HG03378 (cell line): ENCODE measurements around the gene EYS.
"Not testable (repeated sequence)": the region's sequence is repeated elsewhere in the genome, so short reads cannot be mapped to it uniquely, and the experiment has no call there.

ENCODE experiments used
- ATAC-seq: cut with Tn5 transposase; IDR thresholded peaks from one replicate; pipeline ENCODE4 v1.9.1; 2021; ENCODE audit warnings: mild to moderate bottlenecking, moderate library complexity; ENCODE audit not compliant: unreplicated experiment

EYS gene

DNA sequence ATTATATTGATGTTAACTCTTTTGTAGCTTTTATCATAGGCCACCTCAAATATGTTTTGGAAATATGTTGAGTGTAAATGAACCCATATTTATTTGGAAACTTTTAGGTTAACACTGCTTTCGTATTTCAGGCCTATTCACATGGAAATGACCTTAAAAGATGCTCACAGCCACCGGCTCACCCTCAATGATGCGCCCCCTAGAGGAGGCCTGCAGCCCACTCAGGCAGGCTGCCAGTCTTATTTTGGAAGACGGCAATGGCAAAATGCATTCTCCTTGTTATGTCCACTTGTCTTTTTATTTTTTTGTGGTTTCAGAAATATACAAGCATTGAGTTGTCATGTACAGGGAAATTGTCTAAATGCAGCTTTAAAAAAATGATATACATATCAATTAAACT is 1201.7 kb downstream of the EYS start:
- no peak for ATAC-seq

DNA sequence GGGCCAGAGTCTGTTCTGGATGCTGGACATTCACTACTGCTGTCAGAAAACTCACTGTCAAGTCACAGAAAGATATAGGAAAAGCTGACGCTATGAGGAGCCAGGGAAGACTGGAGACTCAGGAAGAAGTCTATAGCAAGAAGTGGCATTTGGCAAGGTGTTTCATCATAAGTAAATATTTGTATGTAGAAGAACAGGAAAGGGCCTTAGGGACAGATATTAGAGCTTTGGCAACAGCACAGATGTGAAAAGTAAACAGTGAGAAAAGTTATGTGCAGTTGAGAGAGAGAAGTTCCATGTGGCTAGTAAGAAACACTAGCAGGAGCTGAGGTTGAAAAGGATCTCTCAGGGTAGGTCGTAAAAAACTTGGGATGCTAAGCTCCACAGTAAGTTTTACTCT is 1202.5 kb downstream of the EYS start:
- ATAC-seq = no peak

DNA sequence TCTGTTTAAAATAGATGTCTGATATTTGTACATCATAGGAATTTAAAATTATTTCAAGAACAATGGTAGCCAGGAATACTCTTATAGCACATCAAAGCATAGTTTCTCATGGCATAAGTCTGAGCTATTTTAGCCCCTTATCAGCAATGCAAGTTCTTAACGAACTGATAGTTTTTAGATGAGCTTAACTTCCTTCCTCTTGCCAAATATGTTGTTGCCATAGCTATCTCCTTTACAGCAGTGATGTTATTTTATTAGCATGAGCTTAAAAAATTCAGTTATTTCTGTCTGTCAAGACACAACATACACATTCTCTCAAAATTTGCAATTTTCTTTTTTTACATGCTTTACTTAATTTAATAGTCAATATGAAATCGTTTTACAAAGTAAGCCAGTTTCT is 1204.2 kb downstream of the EYS start:
- ATAC-seq = no peak

DNA sequence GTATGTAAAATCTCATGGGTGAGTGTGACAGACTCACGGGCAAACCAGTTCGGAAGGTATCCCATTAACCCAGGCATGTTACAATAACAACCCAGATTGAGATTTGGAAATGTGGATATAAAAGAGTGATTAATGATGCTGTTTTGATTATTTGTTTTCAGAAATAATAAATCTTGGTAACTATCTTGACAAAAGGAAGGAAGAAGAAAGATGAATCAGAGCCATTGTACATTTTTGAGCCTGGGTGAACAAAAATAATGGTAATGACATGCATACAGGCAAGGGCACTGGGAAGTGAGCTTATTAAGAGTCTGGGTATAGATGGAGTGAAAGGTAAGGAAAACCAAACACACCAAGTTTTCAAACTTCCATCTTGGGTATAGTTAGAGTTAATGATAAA is 1209.4 kb downstream of the EYS start:
- no peak for ATAC-seq

DNA sequence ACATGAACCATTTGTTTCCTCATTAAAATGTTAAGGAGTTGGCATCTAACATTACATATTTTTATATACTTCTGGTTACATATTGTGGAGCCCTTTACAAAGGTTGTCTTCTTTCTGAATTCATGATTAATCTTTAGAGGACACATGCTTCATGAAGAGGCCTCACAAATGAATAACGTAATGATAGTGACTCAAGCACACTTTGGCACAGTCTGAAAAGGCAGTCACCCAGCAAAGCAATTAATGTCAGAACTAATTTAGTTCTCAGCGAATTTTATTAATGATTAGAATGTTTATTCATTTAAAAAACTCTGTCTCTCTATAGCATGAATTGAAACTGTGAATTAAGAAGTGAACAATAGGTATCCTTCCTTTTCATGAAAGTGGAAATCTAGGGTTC is 1217.3 kb downstream of the EYS start:
- no peak for ATAC-seq

DNA sequence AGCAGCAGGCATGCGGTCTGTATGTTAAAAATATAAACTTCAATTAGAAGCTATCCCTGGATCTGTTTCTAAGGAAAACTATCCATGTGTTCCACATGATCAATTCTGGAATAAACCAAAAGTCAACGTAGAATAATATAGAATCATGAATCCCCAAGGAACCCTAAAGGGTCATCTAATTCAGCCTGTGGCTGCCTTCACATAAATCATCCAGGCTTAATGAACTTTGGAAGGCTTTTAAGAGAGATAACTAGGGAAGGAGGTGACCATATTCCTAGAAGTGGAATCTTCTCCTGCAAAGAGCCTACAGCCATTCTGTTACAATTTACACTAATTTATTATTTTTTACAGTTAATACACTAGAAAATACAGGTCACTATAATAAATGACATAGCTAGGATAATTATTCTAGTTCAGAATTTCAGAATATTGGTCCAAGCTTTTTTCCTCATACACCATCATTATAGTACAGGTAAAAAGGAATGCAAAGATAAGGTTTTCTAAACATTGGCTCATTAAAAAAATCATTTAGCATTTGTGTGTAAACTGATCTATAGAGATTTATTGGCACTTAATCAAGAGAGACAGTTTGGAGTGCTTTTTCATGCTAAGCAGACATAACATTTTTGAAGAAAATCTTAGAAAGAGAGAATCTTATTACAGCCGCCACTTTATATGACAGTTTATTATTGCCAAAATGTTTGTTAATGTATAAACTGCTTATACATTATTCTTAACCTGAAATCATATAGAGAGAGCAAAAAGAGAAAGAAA is 1220.3 kb downstream of the EYS start:
- no peak for ATAC-seq

DNA sequence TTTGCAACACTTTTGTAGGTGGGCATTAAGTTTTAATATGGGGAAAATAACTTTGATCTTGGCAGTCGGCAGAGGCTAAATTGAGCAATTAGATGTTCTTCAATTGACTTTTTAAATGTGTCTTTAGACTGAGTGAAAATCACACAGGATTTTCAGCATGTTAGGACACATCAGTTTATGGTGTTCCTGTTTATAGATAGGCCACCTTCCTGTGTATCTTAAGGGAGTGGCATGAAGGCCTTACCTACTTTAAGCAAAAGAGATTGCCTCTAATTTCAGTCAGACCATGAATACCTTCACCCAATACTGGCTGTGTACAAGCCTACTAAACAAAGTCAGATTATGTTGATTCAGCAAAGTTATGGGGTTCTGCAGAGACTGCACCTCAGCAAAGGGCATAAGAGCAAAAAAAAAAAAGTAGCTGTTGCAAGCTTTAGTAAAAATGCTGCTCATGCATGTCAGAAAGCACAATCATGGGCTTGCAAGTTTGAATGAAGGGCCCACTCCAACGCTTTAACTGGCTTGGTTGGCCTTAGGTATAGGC is 1223.0 kb downstream of the EYS start:
- ATAC-seq = no peak

DNA sequence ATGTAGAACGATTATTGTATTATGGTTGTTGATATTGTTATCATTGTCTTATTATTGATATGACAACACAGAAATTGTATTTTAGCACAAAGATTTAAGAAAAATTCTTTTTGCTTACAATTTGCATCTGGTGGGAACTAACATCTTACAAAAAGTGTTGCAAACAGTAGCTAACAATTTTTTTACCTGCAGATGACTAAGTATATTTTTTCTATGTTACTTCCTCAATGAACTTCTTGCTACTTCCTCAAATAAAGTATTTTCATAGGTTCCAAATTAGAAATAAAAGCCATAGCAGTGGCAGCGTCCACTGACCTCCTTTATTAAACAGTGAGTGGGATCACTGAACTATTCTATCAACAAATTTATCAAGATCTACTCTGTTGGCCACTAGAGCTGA is 1224.4 kb downstream of the EYS start:
- no peak for ATAC-seq

DNA sequence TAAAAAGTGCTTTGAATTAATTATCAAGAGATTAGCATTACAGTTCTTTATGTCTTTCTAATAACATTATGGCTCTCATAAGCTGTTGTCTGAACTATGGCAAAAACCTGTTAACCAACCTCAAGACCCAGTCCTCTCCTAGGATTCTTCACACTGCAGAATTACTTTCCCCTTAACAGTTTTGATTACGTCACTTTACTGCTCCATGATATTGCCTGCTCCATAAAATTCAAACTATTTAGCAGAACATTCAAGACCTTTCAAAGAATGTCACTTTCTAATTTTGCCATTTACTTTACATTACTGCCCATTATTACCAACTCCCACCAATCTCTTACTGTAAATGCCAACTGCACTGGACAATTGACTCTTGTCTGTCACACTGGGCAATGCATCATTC is 1227.9 kb downstream of the EYS start:
- no peak for ATAC-seq

DNA sequence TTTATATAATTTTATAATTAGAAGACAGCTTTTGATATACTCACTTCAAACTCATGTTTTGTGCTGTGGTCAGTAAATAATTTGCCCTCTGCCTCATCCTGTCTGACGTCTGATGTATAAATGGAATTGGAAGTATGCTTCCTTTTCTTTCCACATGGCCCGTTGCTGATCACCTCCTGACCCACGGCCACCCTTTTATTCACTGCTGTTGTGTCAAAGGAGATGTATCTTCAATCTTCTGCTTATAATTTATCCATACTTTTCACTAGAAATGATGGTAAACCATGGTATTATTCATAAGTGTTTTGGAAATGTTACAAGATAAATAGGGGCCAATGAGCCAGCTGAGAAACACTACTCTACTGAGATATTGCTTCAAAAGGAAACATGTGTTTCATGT is 1229.6 kb downstream of the EYS start:
- no peak for ATAC-seq

DNA sequence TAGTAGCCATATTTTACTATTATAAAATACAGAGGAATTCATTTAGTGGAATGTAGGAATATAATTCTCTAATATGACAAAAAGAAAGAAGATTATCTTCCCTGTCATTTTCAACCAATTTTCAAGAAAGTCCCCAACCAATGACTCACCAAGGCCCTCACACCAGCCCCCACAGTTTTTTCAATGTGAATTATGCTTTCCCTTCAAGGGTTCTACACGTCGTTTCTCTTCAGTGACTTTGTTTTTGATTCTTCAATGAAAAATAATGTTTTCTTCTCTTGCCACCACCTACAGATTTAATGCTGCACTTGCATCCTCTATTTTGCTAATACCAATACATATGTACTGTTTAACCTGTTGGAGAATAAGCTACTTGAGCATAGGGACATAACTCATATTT is 1230.1 kb downstream of the EYS start:
- no peak for ATAC-seq

DNA sequence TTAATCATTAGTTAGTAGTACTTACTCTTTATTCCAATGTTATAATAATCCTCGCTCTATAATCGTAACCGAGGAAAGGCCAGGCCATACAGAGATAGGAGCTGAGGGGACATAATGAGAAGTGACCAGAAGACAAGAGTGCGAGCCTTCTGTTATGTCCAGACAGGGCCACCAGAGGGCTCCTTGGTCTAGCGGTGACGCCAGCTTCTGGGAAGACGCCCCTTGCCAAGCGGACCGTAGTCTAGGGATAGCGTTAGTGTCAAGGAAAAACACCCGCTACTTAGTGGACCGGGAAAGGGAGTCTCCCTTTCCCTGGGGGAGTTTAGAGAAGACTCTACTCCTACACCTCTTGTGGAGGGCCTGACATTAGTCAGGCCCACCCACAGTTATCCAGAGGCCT is 1237.6 kb downstream of the EYS start:
- ATAC-seq = not testable (repeated sequence)

DNA sequence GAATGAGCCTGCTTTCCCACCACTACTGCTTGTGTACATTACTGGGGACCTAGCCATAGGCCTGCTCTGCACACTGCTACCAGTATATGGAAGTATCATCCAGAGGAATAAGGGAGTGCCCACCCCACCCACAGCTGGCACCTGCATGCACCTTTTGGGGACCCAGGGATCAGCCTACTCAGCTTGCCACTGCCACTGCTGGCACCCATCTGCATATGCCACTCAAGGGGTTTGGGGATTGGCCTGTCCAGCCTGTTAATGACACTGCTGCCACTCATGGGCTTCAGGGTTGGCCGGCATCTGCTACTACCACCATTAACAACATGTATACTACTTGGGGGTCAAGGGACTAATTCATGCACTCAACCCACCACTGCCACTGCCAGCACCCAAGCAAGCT is 1239.4 kb downstream of the EYS start:
- ATAC-seq = no peak

DNA sequence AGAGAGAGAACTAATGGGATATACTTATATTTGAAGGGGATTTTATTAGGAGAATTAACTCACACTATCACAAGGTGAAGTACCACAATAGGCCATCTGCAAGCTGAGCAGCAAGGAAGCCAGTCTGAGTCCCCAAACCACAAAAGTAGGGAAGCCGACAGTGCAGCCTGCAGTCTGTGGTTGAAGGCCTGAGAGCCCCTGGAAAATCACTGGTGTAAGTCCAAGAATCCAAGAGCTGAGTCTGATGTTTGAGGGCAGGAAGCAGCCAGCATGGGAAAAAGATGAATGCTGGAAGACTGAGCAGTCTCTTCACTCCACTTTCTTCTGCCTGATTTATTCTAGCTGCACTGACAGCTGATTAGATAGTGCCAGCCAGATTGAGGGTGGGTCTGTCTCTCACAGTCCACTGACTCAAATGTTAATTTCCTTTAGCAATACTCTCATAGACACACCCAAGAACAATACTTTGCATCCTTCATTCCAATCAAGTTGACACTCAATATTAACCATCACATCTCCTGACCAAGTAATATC is 1247.5 kb downstream of the EYS start:
- ATAC-seq = no peak

DNA sequence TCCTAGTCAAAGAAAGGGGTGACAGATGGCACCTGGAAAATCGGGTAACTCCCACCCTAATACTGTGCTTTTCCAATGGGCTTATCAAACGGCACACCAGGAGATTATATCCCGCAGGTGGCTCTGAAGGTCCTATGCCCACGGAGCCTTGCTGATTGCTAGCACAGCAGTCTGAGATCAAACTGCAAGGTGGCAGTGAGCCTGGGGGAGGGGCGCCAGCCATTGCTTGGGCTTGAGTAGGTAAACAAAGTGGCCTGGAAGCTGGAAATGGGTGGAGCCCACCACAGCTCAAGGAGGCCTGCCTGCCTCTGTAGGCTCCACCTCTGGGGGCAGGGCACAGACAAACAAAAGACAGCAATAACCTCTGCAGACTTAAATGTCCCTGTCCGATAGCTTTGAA is 1258.9 kb downstream of the EYS start:
- ATAC-seq = not testable (repeated sequence)

DNA sequence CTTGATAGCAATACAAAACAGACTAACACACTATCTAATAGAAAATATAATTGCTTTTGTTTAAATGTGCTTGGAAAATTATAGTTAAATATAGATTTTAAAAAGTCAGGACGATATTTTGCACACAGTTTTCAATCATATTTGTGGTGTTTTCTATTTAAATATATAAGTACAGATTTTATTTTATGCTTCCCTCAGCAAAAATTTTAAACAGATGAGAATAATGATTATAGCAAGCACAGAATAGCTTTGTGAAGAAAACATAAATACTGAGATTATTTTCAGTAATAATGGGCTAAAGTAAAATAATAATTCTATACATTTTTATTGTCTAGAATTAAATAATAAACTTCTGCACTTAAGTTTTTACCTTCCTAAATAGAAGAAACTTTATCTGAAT is 1262.0 kb downstream of the EYS start:
- ATAC-seq = no peak

DNA sequence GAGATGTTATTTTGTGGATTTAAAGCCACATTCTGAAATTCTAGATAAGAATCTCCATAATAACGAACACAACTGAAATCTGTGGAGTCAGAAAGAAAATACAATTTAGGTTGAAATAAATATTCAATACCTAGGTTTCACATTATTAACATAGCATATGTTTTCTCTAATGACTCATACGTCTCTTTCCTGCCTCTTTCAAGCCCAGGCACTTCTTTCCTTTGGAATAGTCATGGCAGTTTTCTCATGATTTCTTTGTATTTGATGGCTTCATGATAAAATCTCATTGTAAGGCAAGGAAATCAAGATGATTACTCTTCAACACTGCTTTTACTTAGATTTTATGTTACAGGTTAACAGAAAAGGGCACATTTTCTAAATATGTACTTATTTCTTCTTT is 1267.8 kb downstream of the EYS start:
- no peak for ATAC-seq

DNA sequence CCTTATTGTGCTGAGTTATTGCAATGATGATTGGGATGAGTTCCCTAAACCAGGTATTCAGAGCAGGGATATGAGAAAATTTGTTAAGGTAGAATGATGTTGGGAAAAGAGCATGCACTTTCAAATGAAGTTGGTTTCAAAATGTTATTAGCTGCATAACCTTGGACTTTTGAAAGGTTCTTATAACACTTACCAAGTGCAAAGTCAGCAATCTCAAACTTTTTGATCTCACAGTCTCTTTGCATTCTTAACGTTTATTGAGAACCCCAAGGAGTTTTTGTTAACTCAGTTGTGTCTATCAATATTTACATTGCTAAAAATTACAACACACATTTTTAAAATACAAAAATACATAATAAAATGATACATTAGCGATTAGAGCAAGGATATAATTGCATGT is 1269.0 kb downstream of the EYS start:
- ATAC-seq = no peak

DNA sequence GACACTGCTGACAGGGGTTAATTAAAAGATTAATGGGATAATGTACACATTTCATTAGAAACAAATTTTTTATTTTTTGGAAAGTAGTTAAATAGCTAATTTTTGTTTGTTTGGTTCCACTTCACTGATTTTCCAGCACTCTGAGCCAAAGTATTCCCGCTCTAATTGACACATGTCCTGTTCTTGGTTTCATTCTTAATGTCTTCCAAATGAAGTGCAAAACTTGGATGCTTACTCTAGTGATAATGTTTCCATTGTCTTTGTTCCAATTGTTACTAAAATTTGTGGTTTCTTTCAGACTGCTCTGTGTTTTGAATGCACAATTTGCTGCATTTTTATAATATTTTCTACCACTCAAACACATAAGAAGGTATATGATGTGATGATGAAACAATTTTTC is 1277.1 kb downstream of the EYS start:
- ATAC-seq = no peak

DNA sequence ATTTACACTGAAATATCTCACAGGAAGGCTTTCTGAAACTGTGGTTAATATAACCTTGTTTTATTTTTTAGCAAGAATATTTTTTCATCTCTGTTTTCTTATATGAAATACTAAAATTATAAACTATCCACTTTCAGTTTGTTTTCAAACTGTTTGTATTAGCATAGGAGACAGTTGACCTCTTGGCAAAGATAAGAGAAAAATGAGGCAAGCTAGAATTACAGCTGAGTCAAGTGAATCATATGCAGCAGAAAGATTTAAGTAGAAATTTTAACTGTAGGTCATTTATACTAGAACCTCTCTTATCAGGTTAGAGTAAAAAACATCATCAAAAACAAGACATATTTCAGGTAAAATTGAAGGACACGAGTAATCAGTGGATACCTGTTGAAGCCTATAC is 1278.8 kb downstream of the EYS start:
- no peak for ATAC-seq

DNA sequence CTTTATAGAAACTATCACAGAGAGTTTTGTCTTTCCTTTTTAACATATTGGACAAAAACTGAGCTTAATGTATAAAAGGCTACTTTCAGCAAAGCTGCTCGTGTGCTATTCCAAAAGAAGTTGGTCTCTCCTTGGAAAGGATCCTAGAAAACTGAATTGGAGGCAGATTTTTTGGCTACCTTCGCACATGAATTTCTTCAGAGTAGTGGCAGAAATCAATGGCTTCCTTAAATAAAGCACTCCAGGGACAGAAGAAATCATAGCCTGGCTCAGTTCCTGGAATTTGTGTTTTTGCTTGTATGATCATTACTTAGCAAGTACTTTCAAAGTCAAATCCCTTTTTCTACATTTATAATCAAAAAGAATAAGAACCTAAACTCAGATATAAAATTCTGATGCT is 1291.1 kb downstream of the EYS start:
- ATAC-seq = no peak

DNA sequence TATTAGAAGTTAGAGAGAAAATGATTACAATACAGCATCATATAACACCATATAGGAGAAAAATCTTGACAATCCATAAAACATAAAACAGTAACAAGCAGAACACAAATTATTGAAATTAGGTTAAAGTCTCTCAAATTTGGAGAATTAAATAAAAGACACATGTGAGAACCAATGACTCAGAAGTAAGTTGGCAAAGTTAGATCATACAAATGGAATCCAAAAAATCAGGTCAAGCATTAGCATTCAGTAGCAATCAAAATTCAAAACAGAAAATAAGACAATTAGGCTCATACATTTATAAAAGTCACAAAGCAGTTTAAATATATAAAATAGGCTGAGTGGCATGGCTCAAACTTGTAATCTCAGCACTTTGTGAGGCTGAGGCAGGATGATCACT is 1295.8 kb downstream of the EYS start:
- no peak for ATAC-seq

DNA sequence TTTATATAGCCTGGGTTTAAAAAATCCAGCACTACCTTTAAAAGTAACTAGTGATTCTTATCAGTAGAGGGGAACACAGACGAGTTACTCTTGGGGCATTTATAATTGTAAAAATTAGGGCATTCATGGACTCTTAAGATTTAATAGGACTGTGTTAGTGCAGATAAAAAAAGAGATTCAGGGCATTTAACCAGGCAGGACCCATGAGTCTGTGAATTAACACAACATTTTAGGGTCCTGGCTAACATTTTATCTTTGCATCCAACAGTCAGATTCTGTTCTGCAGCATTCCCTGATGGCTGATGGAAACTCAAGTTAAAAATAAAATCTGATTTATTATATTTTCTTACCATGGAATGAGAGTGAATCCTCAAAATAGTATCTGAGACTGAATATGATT is 1297.1 kb downstream of the EYS start:
- no peak for ATAC-seq
